ENCODE data around the gene NCMAP.
A peak's percentile ranks its signal among the peaks of the same experiment; 100 is the strongest.

DNA sequence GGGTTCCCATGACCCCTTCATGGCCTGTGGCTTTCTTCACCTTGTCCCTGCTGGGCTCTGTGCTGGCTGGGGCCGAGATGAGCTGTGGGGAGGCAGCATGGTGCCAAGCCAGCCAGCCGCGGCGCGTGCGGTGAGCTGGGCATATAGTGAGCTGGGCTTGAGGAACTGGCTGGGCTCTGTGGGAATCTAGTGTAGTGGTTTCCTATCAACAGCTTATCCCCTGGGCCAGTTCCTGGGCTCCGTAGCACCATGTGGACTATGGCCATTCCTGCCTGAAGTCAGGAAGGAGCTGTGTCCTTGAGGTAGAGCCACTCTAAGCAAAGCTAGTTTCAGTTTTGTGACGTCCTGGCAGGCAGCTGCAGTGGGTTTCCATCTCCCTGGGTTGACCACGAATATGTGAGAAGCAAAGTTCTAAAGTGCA, 1.8 kb downstream of the NCMAP start:
- TF ChIP-seq CTCF (IDR thresholded peaks at IDR 0.05) (no peak), POLR2A (IDR thresholded peaks at IDR 0.05) (peak; percentile 28 to 67 (median 57))
